DOHH2 (cell line): ENCODE data around the gene IQCC.
A peak's percentile ranks its signal among the peaks of the same experiment; 100 is the strongest.

Experiments used
- H3F3A ChIP-seq: fragments of 200-600 bp; sonication (generic), shearing (Covaris generic); 2 replicates; pipeline ENCODE4 v1.6.0; 2016; ENCODE audit warnings: antibody characterized with exemption, mild to moderate bottlenecking; ENCODE audit not compliant: control insufficient read depth, insufficient read depth
- H3K27ac ChIP-seq: fragments of 200-600 bp; sonication (generic); 2 replicates; pipeline ENCODE4 v1.5.1; 2014; ENCODE audit warnings: low read depth, mild to moderate bottlenecking, low read length, moderate library complexity
- H3K27me3 ChIP-seq: fragments of 200-600 bp; sonication (generic); 2 replicates; pipeline ENCODE4 v1.6.1; 2014; ENCODE audit warnings: mild to moderate bottlenecking, low read length, mixed read lengths; ENCODE audit not compliant: control insufficient read depth
- H3K36me3 ChIP-seq: fragments of 200-600 bp; sonication (generic); 2 replicates; pipeline ENCODE4 v1.6.1; 2014; ENCODE audit warnings: mild to moderate bottlenecking, low read length, moderate library complexity, mixed read lengths; ENCODE audit not compliant: control insufficient read depth
- H3K4me1 ChIP-seq: fragments of 200-600 bp; sonication (generic); 2 replicates; pipeline ENCODE4 v1.6.1; 2014; ENCODE audit warnings: mild to moderate bottlenecking, low read length, mixed read lengths; ENCODE audit not compliant: control insufficient read depth
- H3K4me2 ChIP-seq: fragments of 200-600 bp; sonication (generic); 2 replicates; pipeline ENCODE4 v1.6.0; 2014; ENCODE audit warnings: mild to moderate bottlenecking, low read length, moderate library complexity
- H3K4me3 ChIP-seq: fragments of 200-600 bp; sonication (generic); 2 replicates; pipeline ENCODE4 v1.5.1; 2014; ENCODE audit warnings: mild to moderate bottlenecking, low read length, mixed read lengths
- H3K79me2 ChIP-seq: fragments of 200-600 bp; sonication (generic); 2 replicates; pipeline ENCODE4 v1.6.1; 2014; ENCODE audit warnings: mild to moderate bottlenecking, low read length, mixed read lengths; ENCODE audit not compliant: control insufficient read depth
- H3K9me2 ChIP-seq: fragments of 200-600 bp; sonication (generic); replicated peaks from 2 replicates; pipeline ENCODE4 v1.6.1; 2014; ENCODE audit warnings: mild to moderate bottlenecking, low read length, mixed read lengths; ENCODE audit not compliant: control insufficient read depth
- H3K9me3 ChIP-seq: fragments of 200-600 bp; sonication (generic); 2 replicates; pipeline ENCODE4 v1.6.1; 2014; ENCODE audit warnings: antibody characterized with exemption, low read length, mixed read lengths; ENCODE audit not compliant: control insufficient read depth, insufficient read depth
- H4K20me1 ChIP-seq: fragments of 200-600 bp; sonication (generic); 2 replicates; pipeline ENCODE4 v1.6.0; 2014; ENCODE audit warnings: low read depth, mild to moderate bottlenecking, antibody characterized with exemption, low read length, moderate library complexity; ENCODE audit not compliant: control insufficient read depth, insufficient read depth
- EZH2phosphoT487 ChIP-seq: fragments of 200-600 bp; sonication (generic); IDR thresholded peaks from 2 replicates; pipeline ENCODE4 v1.6.1; 2017; ENCODE audit warnings: borderline replicate concordance, mild to moderate bottlenecking, antibody characterized with exemption, low read length, moderate library complexity, mixed read lengths
- TF ChIP-seq, protein P1 (sequence below): fragments of 200-600 bp; sonication (generic); IDR thresholded peaks from one replicate; pipeline ENCODE4 v1.5.1; 2014; ENCODE audit warnings: antibody characterized with exemption, mild to moderate bottlenecking, low read depth, low read length; ENCODE audit not compliant: poor library complexity, severe bottlenecking

Gene IQCC

GRCh38 chr1:32184650-32185049 is 20.8 kb upstream of the IQCC start:
- no peak overlapping the region; the same call in 1 of the 2 replicates for H3K4me2 ChIP-seq
- H3K4me3 ChIP-seq: no peak overlapping the region
- H3F3A ChIP-seq: no peaks in the 10 kb centered on the region
- H3K27me3 ChIP-seq: no peaks in the 10 kb centered on the region
- peaks cover 71% of the 10 kb centered on the region for H3K79me2 ChIP-seq
- TF ChIP-seq, protein P1, sequence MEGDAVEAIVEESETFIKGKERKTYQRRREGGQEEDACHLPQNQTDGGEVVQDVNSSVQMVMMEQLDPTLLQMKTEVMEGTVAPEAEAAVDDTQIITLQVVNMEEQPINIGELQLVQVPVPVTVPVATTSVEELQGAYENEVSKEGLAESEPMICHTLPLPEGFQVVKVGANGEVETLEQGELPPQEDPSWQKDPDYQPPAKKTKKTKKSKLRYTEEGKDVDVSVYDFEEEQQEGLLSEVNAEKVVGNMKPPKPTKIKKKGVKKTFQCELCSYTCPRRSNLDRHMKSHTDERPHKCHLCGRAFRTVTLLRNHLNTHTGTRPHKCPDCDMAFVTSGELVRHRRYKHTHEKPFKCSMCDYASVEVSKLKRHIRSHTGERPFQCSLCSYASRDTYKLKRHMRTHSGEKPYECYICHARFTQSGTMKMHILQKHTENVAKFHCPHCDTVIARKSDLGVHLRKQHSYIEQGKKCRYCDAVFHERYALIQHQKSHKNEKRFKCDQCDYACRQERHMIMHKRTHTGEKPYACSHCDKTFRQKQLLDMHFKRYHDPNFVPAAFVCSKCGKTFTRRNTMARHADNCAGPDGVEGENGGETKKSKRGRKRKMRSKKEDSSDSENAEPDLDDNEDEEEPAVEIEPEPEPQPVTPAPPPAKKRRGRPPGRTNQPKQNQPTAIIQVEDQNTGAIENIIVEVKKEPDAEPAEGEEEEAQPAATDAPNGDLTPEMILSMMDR: no peak
- TF ChIP-seq EZH2phosphoT487: no peak
- no peaks in the 10 kb centered on the region for H3K9me3 ChIP-seq
- no peaks in the 10 kb centered on the region for H3K9me2 ChIP-seq
- H3K4me1 ChIP-seq: peaks cover 29% of the 10 kb centered on the region
- peaks cover 84% of the 10 kb centered on the region for H3K36me3 ChIP-seq
- H3K27ac ChIP-seq: no peak overlapping the region
- peaks cover 3% of the 10 kb centered on the region; the same call in 1 of the 2 replicates for H4K20me1 ChIP-seq

- Histone ChIP-seq H3K36me3 (peaks cover 86% of the 10 kb centered on the region), H3K9me3 (no peaks in the 10 kb centered on the region), H3K4me3 (no peak overlapping the region), H3K27me3 (no peaks in the 10 kb centered on the region), H3K9me2 (no peaks in the 10 kb centered on the region), H3K4me1 (peaks cover 23% of the 10 kb centered on the region), H4K20me1 (peaks cover 2% of the 10 kb centered on the region; the same call in 1 of the 2 replicates), H3K79me2 (peaks cover 58% of the 10 kb centered on the region), H3K27ac (peak overlapping the region; percentile 12), H3K4me2 (no peak overlapping the region), H3F3A (no peaks in the 10 kb centered on the region)
- TF ChIP-seq EZH2phosphoT487: no peak
- TF ChIP-seq, protein P1: no peak
Measured at GRCh38 chr1:32186077-32186476, 19.4 kb upstream of the IQCC start.

GRCh38 chr1:32186491-32186890 is 19.0 kb upstream of the IQCC start:
- TF ChIP-seq, protein P1: no peak
- TF ChIP-seq EZH2phosphoT487: no peak
- peak overlapping the region; percentile 12 for H3K27ac ChIP-seq

More at GRCh38 chr1:32186491-32186890, 19.0 kb upstream of the IQCC start:
- no peak overlapping the region for H3K4me3 ChIP-seq
- no peaks in the 10 kb centered on the region for H4K20me1 ChIP-seq
- H3K9me3 ChIP-seq: no peaks in the 10 kb centered on the region
- no peak overlapping the region for H3K4me2 ChIP-seq
- H3K4me1 ChIP-seq: peaks cover 19% of the 10 kb centered on the region
- H3K79me2 ChIP-seq: peaks cover 54% of the 10 kb centered on the region
- no peaks in the 10 kb centered on the region for H3K9me2 ChIP-seq
- no peaks in the 10 kb centered on the region for H3K27me3 ChIP-seq
- no peaks in the 10 kb centered on the region for H3F3A ChIP-seq
- peaks cover 86% of the 10 kb centered on the region for H3K36me3 ChIP-seq
